ENCODE results near the gene LSAMP.
"Not testable (repeated sequence)": the region's sequence is repeated elsewhere in the genome, so short reads cannot be mapped to it uniquely, and the experiment has no call there.

Gene LSAMP

GRCh38 chr3:115761927-115762305, 683.4 kb downstream of the LSAMP start:
- DNase-seq (ENCODE audit: low read depth, low spot score), result no peak

DNA sequence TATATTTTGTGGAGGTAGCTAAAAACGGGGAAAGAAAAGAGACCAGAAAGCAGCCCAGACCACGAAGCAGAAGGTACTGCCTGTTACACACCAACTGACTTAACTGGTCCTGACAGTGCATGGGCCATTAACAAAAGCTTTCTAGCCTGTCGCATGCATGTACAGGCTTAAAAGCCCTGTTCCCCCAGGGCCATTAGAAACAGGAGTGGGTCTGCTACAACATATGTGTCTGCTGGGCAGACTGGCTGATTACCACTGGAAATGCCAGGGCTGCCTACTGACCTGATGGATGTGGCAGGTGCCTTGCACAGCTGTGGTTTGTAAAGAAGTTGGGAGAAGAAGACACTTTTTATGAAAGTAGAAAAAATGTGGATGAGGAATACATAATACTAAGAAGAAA, 684.6 kb downstream of the LSAMP start:
- DNase-seq (ENCODE audit: low read depth, low spot score), result no peak

DNA sequence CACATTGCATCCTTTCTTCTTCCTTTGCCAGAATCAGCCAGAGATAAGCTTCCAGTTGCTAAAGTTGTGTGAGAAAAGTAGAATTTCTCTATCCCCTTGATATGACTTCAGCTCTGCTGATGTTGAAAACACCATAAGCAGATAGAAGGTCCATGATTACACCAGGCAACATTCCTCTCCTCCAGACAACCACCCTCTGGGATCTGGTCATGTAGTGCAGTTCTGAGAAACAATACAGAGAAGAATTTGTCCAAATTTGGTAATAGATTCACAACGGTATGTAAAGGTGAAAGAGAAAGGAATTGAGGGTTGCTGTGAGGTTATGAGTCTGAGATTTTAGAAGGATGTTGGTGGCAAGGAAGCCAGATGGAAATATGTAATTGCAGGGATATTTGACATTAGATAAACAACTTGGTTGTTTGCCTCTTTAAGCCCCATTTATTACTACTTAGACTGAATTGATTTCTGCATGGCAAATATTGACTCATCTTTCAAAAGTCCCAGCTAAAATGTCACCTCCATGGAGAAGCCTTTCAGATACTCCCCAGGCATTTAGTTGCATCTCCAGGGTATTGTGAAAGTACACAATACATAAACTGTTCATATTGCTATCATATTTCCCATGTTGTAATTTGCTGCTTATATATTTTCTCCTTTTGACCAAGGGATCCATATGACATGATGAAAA, 687.1 kb downstream of the LSAMP start:
- no peak for DNase-seq (ENCODE audit: low read depth, low spot score)

DNA sequence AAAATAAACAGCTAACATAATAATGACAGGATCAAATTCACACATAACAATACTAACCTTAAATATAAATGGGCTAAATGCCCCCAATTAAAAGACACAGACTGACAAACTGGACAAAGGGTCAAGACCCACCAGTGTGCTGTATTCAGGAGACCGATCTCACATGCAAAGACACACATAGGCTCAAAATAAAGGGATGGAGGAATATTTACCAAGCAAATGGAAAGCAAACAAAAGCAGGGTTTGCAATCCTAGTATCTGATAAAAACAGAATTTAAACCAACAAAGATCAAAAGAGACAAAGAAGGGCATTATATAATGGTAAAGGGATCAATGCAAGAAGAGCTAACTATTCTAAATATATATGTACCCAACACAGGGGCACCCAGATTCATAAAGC, 692.3 kb downstream of the LSAMP start:
- not testable (repeated sequence) for DNase-seq (ENCODE audit: low read depth, low spot score)
